ENCODE results near the gene CPNE2. TPM values are rescaled to one million over a fixed set of nuclear protein-coding genes. Genes with fewer than 3 reads are reported as not detected.
A peak's percentile ranks its signal among the peaks of the same experiment; 100 is the strongest.

Gene CPNE2
- total and polyA plus RNA-seq, 10 of the 15 experiments (the other 5 are each of a cell fraction or from before 2014, with no cell fraction given), result 3.1 to 22.1 (median 9.9) TPM

DNA sequence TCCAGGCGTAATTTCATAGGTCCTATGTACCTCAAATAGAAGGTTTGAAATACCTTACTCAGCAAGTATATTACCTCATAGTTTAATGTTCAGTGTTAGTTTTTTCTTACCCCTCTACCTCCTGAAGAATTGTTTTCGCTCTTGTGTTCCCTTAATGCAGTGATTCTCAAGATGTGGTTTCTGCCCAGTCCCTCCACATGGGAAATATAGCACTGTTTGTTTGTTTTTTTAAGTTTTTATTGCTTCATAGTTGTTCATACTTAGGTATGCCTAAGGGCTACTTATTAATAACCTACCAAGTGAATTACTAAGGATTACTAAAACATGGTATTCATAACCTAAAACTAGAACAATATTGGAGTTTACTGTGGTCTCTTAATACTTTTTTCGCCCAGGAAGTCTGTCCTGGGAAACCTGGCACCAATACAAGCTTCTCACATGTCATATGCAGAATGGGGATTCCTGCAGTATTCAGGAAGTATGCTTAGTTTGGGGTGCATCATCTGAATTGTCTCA is 98.7 kb downstream of the CPNE2 start:
- no peak for FAIRE-seq

DNA sequence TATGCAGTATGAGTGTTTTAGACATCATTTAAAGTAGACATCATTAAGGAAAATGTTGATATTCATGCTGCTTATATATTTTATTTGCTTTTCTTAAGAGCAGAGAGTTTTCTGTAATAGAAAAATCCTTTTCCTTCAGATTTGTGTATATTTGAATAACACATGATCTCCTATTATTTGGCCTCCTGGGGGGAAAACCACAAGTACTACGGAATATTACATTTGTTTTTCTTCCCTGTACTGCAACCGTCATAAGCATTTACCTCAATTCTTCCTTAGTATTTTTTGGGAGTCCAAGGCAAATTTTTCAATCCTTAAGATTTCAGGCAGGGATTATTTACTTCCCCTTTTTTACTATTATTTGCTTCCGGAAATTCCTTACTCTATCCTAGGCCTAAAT is 99.8 kb downstream of the CPNE2 start:
- Histone ChIP-seq H4K20me1 (ENCODE audit: control insufficient read depth, insufficient read depth) (no peaks in the 10 kb centered on the region), H3K4me2 (ENCODE audit: control insufficient read depth, insufficient read depth) (no peak overlapping the region), H3K27me3 (replicated peaks in 1 of 2; ENCODE audit: control insufficient read depth in 2 of 2, insufficient read depth in 2 of 2, low read length in 1 of 2) (no peaks in the 10 kb centered on the region), H3K4me3 (no peak overlapping the region), H3K9ac (ENCODE audit: control insufficient read depth, insufficient read depth, low read length) (no peak overlapping the region), H3K9me3 (replicated peaks; ENCODE audit: control insufficient read depth, insufficient read depth, low read length) (no peaks in the 10 kb centered on the region), H3K4me1 (ENCODE audit: control insufficient read depth, insufficient read depth, low read length) (peaks cover 13% of the 10 kb centered on the region), H3K36me3 (ENCODE audit: control insufficient read depth in 2 of 2, insufficient read depth in 2 of 2, low read length in 1 of 2) (no peaks in the 10 kb centered on the region), H3K79me2 (ENCODE audit: control insufficient read depth, insufficient read depth, low read length) (peaks cover 90% of the 10 kb centered on the region), H2AFZ (ENCODE audit: control insufficient read depth, low read depth, low read length) (no peak overlapping the region), H3K27ac (ENCODE audit: control insufficient read depth, insufficient read depth) (no peak overlapping the region)
- ATAC-seq (no peak), FAIRE-seq (no peak), DNase-seq (ENCODE audit: low read depth, low spot score) (no peak)
- SMC1A ChIA-PET (ENCODE audit: uncharacterized antibody, unreplicated experiment), result interaction anchor here (0.6 to 1.7 kb wide), 4 partner anchors 8 to 44 kb away, joined by 3 read pairs; no protein-coding TSS in a partner anchor
- in situ Hi-C loops (cut with MboI), result no loop called here
- 95% methylated on average over 3 of the region's 3 CpGs for WGBS (ENCODE audit: insufficient coverage, insufficient replicate concordance, low lambda C conversion rate, missing lambda C conversion rate)
- intact Hi-C loops (cut with micrococcal nuclease; ENCODE audit: unreplicated experiment), result no loop called here
- POLR2A ChIA-PET, result interaction anchor here (0.6 to 1.0 kb wide), 3 partner anchors 40 to 433 kb away, joined by 3 to 6 read pairs (median 3); no protein-coding TSS in a partner anchor
- TF ChIP-seq RUNX3 (IDR thresholded peaks at IDR 0.05; ENCODE audit: low read length), result no peak
- BruUV-seq (replicated peaks), result no TSS peak
- CTCF ChIA-PET, result interaction anchor here (1.6 kb wide), 1 partner anchor 227 kb away, joined by 3 read pairs; no protein-coding TSS in a partner anchor
- RAD21 ChIA-PET (ENCODE audit: unreplicated experiment), result interaction anchor here (1.4 kb wide), 1 partner anchor 97 kb away, joined by 4 read pairs; no protein-coding TSS in a partner anchor

More for the DNA sequence above, 98.7 kb downstream of the CPNE2 start:
- Histone ChIP-seq H3K9me3 (replicated peaks; ENCODE audit: control insufficient read depth, insufficient read depth, low read length) (no peaks in the 10 kb centered on the region), H3K36me3 (ENCODE audit: control insufficient read depth in 2 of 2, insufficient read depth in 2 of 2, low read length in 1 of 2) (no peaks in the 10 kb centered on the region), H3K4me3 (no peak overlapping the region), H3K9ac (ENCODE audit: control insufficient read depth, insufficient read depth, low read length) (no peak overlapping the region), H4K20me1 (ENCODE audit: control insufficient read depth, insufficient read depth) (no peaks in the 10 kb centered on the region), H3K4me1 (ENCODE audit: control insufficient read depth, insufficient read depth, low read length) (peaks cover 13% of the 10 kb centered on the region), H3K79me2 (ENCODE audit: control insufficient read depth, insufficient read depth, low read length) (peaks cover 92% of the 10 kb centered on the region), H3K4me2 (ENCODE audit: control insufficient read depth, insufficient read depth) (peak overlapping the region; percentile 34), H3K27me3 (replicated peaks in 1 of 2; ENCODE audit: control insufficient read depth in 2 of 2, insufficient read depth in 2 of 2, low read length in 1 of 2) (no peaks in the 10 kb centered on the region), H2AFZ (ENCODE audit: control insufficient read depth, low read depth, low read length) (no peak overlapping the region), H3K27ac (ENCODE audit: control insufficient read depth, insufficient read depth) (peak overlapping the region; percentile 31; the same call in 1 of the 2 replicates)
- SMC1A ChIA-PET (ENCODE audit: uncharacterized antibody, unreplicated experiment), result interaction anchor here (0.9 to 1.9 kb wide), 6 partner anchors 11 to 109 kb away, joined by 3 to 7 read pairs (median 4); no protein-coding TSS in a partner anchor
- CTCF ChIA-PET, result interaction anchor here (0.8 to 1.6 kb wide), 4 partner anchors 9 to 228 kb away, joined by 3 read pairs; no protein-coding TSS in a partner anchor
- WGBS (ENCODE audit: insufficient coverage, insufficient replicate concordance, low lambda C conversion rate, missing lambda C conversion rate), result 76% methylated on average over 3 of the region's 3 CpGs
- BruUV-seq (replicated peaks), result no TSS peak
- TF ChIP-seq ATF7 (IDR thresholded peaks at IDR 0.05; ENCODE audit: low read depth), result 0 out of 2 replicates have a peak, but pooled peaks have one; percentile 11
- TF ChIP-seq, protein P1, sequence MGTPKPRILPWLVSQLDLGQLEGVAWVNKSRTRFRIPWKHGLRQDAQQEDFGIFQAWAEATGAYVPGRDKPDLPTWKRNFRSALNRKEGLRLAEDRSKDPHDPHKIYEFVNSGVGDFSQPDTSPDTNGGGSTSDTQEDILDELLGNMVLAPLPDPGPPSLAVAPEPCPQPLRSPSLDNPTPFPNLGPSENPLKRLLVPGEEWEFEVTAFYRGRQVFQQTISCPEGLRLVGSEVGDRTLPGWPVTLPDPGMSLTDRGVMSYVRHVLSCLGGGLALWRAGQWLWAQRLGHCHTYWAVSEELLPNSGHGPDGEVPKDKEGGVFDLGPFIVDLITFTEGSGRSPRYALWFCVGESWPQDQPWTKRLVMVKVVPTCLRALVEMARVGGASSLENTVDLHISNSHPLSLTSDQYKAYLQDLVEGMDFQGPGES (IDR thresholded peaks at IDR 0.05), result no peak
- intact Hi-C loops (cut with micrococcal nuclease; ENCODE audit: unreplicated experiment) (no loop called here), in situ Hi-C loops (cut with MboI) (no loop called here)
- RAD21 ChIA-PET (ENCODE audit: unreplicated experiment), result interaction anchor here (1.1 kb wide), 1 partner anchor 100 kb away, joined by 4 read pairs; no protein-coding TSS in a partner anchor
- ATAC-seq (no peak), DNase-seq (ENCODE audit: low read depth, low spot score) (no peak)
- POLR2A ChIA-PET, result interaction anchor here (1.2 to 2.3 kb wide), 4 partner anchors 10 to 75 kb away, joined by 3 to 7 read pairs (median 4); partner anchors contain the start of gene ARL2BP
